Measurements from ENCODE around the gene CFAP61. TPM values are rescaled to one million over a fixed set of nuclear protein-coding genes. Genes with fewer than 3 reads are reported as not detected.

CFAP61 gene
- total RNA-seq, 2 donors from 2014 or later = 0.27 TPM; not detected in 1

- no peaks in the 10 kb centered on the region for H3K27me3 ChIP-seq (replicated peaks; ENCODE audit: insufficient read depth)
- no peak overlapping the region for H3K27ac ChIP-seq
- H3K4me1 ChIP-seq (ENCODE audit: control insufficient read depth in 1 of 2, low read depth in 2 of 2) = peaks cover 10 to 25% of the 10 kb centered on the region in 2 donors
Observed at GRCh38 chr20:20022498-20022897, 29.8 kb upstream of the CFAP61 start.

GRCh38 chr20:20023395-20023794 lies 28.9 kb upstream of the CFAP61 start:
- TF ChIP-seq CTCF (IDR thresholded peaks at IDR 0.05) = no peak
- H3K27ac ChIP-seq = no peak overlapping the region
- H3K9me3 ChIP-seq = no peaks in the 10 kb centered on the region
- no peak for DNase-seq (ENCODE audit: low spot score)
- no peaks in the 10 kb centered on the region for H3K36me3 ChIP-seq
- ATAC-seq (ENCODE audit: insufficient number of reproducible peaks, low FRiP score, low read depth) = no peak
- no peak overlapping the region for H3K4me3 ChIP-seq
- peaks cover 7 to 21% of the 10 kb centered on the region in 2 donors for H3K4me1 ChIP-seq (ENCODE audit: control insufficient read depth in 1 of 2, low read depth in 2 of 2)
- no peaks in the 10 kb centered on the region for H3K27me3 ChIP-seq (replicated peaks; ENCODE audit: insufficient read depth)

More at GRCh38 chr20:20022498-20022897, 29.8 kb upstream of the CFAP61 start:
- H3K36me3 ChIP-seq = no peaks in the 10 kb centered on the region
- TF ChIP-seq CTCF (IDR thresholded peaks at IDR 0.05) = no peak
- H3K9me3 ChIP-seq = no peaks in the 10 kb centered on the region
- DNase-seq (ENCODE audit: low spot score) = no peak
- ATAC-seq (ENCODE audit: insufficient number of reproducible peaks, low FRiP score, low read depth) = no peak
- H3K4me3 ChIP-seq = no peak overlapping the region

GRCh38 chr20:20024942-20025341 lies 27.4 kb upstream of the CFAP61 start:
- no peak overlapping the region for H3K27ac ChIP-seq

GRCh38 chr20:20027284-20027683 lies 25.0 kb upstream of the CFAP61 start:
- peak overlapping the region in 1 of 2 donors; percentile 42 for H3K27ac ChIP-seq
- ATAC-seq (ENCODE audit: insufficient number of reproducible peaks, low FRiP score, low read depth) (no peak), DNase-seq (ENCODE audit: low spot score) (no peak)
- H3K4me3 ChIP-seq = no peak overlapping the region
- H3K4me1 ChIP-seq (ENCODE audit: control insufficient read depth in 1 of 2, low read depth in 2 of 2) = peaks cover 3 to 11% of the 10 kb centered on the region in 2 donors
- TF ChIP-seq CTCF (IDR thresholded peaks at IDR 0.05) = no peak
- no peaks in the 10 kb centered on the region for H3K27me3 ChIP-seq (replicated peaks; ENCODE audit: insufficient read depth)
- peaks cover 7% of the 10 kb centered on the region for H3K36me3 ChIP-seq
- H3K9me3 ChIP-seq = no peaks in the 10 kb centered on the region

More at GRCh38 chr20:20024942-20025341, 27.4 kb upstream of the CFAP61 start:
- Histone ChIP-seq H3K27me3 (replicated peaks; ENCODE audit: insufficient read depth) (no peaks in the 10 kb centered on the region), H3K9me3 (no peaks in the 10 kb centered on the region), H3K36me3 (no peaks in the 10 kb centered on the region), H3K4me3 (no peak overlapping the region), H3K4me1 (ENCODE audit: control insufficient read depth in 1 of 2, low read depth in 2 of 2) (peaks cover 3 to 11% of the 10 kb centered on the region in 2 donors)
- no peak for TF ChIP-seq CTCF (IDR thresholded peaks at IDR 0.05)
- no peak for DNase-seq (ENCODE audit: low spot score)
- no peak for ATAC-seq (ENCODE audit: insufficient number of reproducible peaks, low FRiP score, low read depth)

GRCh38 chr20:20031790-20032189 lies 20.5 kb upstream of the CFAP61 start:
- ATAC-seq (ENCODE audit: insufficient number of reproducible peaks, low FRiP score, low read depth) (no peak), DNase-seq (ENCODE audit: low spot score) (no peak)
- Histone ChIP-seq H3K4me3 (no peak overlapping the region), H3K4me1 (ENCODE audit: control insufficient read depth in 1 of 2, low read depth in 2 of 2) (peaks cover 3 to 9% of the 10 kb centered on the region in 2 donors), H3K36me3 (peaks cover 36% of the 10 kb centered on the region), H3K27me3 (replicated peaks; ENCODE audit: insufficient read depth) (no peaks in the 10 kb centered on the region), H3K9me3 (no peaks in the 10 kb centered on the region), H3K27ac (no peak overlapping the region)
- no peak for TF ChIP-seq CTCF (IDR thresholded peaks at IDR 0.05)
